Activated gamma-delta T cell treated with Interleukin-2 at 50 U/mL for 16 hours (primary cell): ENCODE data around the gene FAM174C.
"Not testable (repeated sequence)": the region's sequence is repeated elsewhere in the genome, so short reads cannot be mapped to it uniquely, and the experiment has no call there.

Experiments used
- DNase-seq: peaks from one replicate; pipeline ENCODE4 v3.0.0-alpha.2; 2020

Gene FAM174C

GRCh38 chr19:1307320-1307719 lies 32.0 kb downstream of the FAM174C start:
- DNase-seq: no peak

GRCh38 chr19:1307755-1308303 lies 32.5 kb downstream of the FAM174C start:
- DNase-seq: no peak

DNA sequence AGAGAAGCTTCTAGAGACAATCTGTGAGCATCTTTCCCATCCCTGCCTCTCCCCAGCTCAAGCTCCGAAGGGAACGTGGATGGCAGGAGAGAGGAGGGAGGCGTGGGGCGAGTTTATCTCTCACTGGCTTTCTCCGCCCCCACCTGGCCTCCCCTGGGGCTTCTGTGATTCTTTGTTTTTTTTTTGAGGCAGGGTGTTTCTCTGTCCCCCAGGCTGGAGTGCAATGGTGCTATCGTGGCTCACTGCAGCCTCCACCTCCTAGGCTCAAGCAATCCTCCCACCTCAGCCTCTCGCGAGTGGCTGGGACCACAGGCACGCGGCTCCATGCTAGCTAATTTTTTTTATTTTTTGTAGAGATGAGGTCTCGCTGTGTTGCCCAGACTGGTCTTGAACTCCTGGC lies 33.4 kb downstream of the FAM174C start:
- no peak for DNase-seq

DNA sequence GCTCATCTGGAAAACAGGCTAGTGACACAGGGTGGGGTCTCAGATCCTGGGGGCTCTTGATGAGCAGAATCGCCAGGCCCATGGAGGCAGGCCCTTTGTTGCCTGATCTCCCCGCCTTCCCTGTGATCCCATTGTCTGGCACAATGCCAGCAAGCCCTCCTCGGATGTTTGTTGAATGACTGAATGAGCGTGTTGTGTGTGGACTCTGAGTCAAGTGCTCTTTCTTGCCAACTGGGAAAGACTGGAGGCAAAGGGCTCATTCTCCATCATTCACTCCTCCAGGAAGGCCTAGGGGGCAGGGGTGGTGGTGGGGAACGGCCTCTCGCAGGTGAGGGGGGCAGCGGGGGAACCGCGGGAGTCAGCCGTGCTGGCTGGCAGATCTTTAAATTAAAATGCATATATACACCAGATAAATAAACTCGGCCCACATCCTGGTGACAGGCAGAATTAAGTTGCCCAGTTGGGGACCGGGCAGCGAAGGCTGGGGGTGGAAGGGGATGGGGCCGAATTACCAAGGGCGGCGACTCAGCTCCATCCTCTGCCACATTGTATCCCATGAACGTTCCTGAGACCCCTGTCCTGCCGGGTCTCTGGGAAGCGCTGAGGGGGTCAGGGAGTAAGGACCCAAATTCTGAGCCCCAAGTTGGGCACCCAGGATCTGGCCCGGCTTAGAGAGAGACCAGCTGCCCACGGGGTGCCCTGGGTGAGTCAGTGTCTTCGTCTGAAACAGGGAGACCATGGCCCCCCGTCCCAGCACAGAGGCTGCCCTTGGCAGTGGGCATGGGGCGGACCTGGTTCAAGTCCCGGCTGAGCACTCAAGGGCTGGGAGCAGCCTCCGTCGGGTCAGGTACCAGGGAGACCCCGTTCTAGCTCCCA lies 34.9 kb downstream of the FAM174C start:
- DNase-seq: no peak

DNA sequence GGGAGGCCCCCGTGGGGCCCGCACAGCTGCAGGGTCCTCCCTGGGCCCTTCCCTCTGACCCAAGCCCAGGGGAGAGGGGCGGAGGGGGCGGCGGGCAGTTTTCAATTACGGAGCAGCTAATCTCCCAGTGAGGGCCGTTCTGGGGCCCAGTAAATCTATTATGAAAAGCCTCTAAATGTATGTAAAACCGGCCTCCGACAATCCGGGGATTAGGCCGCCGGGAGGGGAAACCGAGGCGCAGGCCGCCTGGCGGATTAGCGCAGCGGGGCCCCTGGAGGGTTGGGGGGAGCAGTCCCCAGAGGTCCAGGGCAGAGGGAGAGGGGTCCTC lies 35.5 kb downstream of the FAM174C start:
- DNase-seq: no peak

DNA sequence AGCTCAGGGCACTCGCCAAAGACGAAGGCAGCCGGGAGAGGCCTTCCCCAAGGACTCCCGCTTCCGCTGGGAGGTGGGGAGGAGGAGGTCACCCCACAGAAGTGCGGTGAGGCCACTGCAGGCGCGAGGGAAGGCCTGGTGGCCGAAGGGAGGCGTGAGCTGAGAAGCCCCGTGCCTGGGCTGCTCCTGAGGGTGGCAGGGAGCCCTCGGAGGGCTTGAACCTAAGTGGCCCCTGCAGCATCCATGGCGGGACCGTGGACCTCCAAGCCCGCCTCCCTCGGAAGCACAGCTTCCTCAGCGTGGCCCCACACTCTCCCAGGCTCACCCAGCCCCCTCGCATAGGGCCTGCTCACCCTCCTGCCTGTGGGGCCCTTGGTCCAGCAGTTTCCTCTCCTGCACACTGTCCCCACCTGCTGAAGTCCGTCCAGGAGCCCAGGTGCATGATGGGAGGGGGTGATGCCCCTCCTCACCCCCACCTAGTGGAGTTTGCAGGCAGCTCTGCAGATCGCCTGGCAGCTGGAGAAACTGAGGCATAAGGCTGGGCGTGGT lies 36.3 kb downstream of the FAM174C start:
- no peak for DNase-seq

DNA sequence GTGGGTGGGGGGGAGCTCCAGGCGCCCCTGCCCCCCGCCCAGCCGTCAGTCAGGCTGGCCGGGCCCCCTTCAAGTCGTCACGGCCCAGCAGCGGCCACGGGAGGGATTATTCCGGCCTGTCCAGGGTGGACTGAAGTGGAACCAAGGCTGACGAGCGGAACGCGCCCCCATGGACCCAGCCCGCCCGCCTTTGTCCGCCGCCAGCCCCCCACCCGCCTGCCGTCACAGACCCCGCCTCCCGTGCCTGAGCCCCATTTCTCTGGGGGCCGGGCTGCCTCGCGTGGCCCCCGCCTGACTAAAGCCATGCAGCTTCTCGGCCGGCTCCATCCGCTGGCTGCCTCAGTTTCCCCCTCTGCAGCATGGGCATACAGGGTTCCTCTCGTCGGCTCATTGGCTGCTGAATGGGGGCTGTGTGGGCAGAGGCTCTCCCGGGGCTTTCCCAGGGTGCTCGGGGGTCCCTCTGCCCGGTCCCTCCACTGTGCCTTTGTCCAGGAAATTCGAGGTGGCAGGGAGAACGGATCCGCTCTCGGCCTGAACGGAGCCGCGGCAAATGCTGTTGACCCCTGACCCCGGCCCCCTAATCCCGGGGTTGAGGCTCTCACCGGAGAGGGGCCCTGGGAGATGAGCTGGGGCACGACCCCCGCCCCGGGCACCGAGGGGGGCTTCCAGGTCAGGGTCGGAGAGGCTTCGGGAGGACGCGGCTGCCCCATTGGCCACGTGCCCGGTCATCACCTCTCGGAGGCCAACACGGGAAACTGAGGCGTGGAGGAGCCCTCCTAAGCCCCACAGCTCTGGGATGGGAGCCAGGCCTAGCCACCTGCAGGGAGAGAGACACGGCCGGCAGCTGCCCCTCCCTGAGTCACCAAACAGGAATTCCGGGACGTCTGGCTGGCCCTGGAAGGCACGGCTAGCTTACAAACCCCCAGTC lies 37.7 kb downstream of the FAM174C start:
- no peak for DNase-seq

DNA sequence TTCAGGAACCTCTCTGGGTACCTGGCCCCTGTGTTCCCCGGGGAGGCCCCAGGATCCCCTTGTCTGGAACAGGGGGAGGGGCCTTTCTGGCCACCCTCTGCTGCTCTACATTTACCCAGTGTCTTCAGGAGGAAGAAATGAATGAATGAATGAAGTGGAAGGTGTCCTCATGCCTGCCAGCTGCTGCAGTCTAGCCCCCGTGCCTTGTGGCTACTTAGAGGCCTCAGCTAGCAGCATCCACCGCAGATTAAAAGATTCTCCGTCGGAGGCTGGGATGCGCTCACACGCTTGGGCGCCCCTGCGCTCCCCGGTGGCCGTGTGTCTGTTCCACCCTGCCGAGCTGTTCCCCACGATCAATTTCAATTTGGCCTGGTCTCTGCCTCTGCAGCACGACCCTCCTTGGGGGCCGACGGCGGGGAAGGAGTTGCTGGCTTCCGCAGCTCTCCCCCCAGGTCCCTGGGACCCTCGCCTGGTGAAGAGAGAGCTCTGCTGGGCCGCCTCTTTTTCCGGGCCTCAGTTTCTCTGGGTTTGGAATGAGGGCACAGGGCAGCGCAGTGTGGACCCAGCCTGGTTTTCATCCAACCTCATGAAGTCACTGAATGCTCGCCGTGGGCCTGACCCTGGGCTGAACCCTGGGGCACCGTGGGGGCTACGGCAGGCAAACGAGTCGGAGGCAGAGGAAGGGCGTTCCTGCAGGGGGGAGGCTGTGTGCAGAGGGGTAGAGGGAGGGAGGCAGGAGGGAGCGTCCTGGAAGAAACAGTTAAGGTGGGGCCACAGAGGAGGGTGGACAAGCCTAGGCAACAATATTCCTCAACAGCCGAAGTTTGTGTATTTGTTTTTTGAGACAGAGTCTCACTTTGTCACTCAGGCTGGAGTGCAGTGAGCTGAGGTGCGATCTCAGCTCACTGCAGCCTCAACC lies 38.6 kb downstream of the FAM174C start:
- no peak for DNase-seq

DNA sequence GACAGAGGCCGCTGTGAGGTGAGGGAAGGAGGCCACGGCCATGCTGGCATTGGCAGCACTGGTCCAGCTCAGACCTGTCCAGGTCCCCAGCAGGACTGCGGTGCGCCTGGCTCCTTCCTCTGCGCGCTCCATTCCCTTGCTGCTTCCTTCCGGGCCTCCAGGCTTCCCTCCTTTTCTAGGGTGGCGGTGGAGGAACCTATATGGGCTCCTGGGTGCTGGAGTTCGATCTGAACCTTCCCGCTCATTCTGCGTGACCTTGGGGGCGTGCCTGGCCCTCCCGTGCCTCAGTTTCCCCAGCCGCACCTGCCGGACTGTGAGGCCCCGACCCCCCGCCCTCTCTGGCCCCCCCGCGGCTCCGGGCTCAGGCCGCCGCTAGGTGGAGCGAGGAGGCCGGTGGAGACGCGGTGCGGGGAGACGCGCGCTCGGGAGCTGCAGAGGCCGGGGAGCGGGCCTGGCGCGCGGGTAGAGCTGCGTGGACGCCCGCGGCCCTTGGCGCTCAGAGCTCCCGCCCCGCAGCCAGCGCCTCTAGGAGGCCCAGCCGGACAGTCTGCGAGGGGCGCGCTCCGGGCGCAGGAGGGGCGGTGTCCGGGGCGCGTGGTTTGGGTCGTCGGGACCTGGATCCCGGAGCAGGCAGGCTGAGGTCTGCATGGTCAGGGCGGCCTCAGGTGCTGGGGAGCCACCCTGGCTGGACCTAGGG lies 40.3 kb downstream of the FAM174C start:
- DNase-seq: no peak

GRCh38 chr19:1316466-1316865 lies 41.1 kb downstream of the FAM174C start:
- no peak for DNase-seq

DNA sequence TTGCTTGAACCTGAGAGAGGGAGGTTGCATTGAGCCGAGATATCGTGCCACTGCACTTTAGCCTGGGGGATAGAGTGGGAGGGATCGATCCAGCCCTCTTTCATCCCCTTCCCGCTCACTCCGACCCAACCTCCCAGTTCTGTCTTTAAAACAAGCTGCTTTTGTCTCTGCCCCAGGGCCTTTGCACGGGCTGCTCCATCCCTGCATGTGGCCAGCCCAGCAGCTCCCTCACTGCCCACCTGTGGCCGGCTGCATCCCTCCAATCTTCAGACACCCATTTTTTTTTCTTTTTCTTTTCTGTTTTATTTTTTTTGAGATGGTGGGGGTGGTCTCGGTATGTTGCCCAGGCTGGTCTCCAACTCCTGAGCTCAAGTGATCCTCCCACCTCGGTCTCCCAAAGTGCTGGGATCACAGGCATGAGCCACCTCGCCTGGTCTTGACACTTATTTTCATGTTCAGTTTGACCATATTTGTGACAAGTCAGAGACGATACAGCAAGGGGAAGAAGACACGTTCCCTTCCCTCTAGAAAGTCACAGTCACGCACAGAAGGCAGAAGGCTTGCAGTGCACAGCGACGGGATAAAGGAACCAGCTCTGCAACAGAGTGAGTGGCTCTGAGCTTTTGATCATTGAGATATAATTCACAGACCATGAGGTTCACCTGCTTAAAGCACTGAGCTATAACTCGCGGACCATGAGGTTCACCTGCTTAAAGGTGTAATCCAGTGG lies 42.1 kb downstream of the FAM174C start:
- no peak for DNase-seq

GRCh38 chr19:1318678-1319471 lies 43.5 kb downstream of the FAM174C start:
- no peak for DNase-seq

- not testable (repeated sequence) for DNase-seq
Observed at GRCh38 chr19:1320282-1320650, 44.9 kb downstream of the FAM174C start.

GRCh38 chr19:1321539-1321938 lies 46.2 kb downstream of the FAM174C start:
- no peak for DNase-seq

DNA sequence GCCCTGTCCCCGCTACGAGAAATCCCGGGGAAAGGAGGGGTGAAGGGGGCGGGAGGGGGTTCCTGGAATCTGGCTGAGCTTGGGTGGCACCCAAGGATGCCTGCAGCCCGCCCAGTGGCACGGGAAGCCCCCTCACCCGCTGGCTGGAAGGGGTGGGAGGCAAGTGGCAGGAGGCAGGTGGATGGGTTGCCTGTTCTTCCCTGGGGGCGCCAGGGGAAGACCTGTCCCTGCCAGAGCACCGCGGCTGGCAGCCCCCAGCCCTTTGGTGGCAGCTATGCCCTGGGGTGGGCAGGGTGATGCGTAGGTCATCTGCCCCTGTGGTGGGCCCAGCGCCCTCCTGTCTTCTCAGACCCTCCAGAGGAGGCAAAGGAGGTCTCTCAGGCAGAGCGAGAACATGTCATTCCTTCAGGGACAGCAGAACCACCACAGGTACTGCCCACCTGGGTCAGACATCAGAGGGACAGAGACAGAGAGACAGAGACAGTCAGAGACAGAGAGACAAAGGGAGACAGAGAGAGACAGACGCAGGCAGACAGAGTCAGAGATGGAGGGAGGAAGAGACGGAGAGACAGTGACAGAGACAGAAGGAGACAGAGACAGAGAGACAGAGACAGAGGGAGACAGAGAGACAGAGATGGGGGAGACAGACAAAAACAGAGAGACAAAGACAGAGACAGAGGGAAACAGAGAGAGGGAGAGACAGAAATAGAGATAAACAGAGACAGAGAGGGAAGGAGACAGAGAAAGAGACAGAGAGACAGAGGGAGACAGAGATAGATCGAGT lies 47.1 kb downstream of the FAM174C start:
- no peak for DNase-seq

- DNase-seq: no peak
Observed at GRCh38 chr19:1324249-1324805, 49.0 kb downstream of the FAM174C start.

DNA sequence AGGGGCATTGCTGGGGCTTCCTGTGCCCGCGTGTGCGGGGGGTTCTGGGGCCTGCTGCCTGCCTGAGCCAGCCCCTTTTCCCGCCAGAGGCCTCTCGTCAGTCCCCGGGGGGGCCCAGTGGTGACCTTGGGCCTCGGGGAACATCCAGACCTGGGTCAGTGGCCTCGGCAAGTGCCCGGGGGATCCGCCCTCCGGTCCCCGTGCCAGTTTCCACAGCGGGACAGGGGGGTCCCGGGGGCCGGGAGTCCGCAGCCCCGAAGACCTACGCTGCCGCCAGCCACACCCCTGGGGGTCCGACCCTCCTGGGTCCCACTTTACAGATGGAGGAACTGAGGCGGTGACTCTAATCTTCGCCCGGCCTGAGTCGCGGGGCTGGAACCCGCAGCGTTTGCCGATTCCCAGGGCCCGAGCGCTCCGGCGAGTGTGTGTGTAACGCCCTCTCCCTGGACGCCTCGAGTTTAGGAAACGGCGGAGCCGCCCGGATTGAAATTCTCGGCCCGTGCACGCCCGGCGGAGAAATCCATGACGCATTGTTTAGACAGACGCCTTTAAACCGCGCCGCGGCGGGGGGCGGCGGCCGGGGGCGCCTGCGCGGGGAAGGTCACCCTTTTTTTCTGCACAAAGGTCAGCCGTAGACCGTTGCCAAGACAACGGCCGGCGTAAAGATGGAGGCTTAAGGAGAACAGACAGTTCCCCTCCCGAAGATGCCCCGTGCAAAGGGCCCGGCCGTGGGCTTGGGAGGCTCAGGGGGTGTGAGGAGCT lies 49.7 kb downstream of the FAM174C start:
- DNase-seq: no peak
